GM19043 (cell line): ENCODE results near the gene SERPINA1.

Experiments used
- ATAC-seq: cut with Tn5 transposase; IDR thresholded peaks from one replicate; pipeline ENCODE4 v1.9.1; 2021; ENCODE audit warnings: low read depth; ENCODE audit not compliant: unreplicated experiment

The SERPINA1 gene

DNA sequence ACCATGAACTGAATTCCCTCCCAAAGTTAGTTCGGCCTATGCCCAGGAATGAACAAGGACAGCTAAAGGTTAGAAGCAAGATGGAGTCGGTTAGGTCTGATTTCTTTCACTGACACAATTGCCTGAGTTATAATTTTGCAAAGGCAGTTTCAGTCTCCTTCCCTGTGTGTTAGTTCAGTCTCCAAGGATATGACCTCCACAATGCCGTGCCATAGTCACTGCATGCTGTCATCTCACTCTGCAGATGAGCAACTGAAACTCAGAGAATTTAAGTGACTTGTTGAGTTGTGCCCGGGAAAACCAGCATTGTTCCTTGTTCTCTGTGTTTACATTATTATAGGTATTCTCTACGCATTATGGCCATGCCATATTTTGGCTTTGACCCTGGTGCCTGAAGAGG lies 10.1 kb upstream of the SERPINA1 start:
- ATAC-seq, result no peak

DNA sequence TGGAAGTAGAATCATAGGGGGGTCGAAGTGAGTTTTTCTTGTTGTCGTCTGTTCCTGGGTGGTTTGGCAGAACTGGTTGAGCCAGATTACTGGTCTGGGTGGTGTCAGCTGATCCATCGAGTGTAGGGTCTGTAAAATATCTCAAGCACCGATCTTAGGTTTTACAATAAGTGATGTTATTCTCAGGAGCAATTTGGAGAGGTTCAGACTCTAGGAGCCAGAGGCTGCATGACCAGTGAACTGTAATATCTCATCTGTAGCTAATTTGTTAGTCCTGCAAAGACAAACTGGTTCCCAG lies 9.7 kb upstream of the SERPINA1 start:
- ATAC-seq, result no peak

DNA sequence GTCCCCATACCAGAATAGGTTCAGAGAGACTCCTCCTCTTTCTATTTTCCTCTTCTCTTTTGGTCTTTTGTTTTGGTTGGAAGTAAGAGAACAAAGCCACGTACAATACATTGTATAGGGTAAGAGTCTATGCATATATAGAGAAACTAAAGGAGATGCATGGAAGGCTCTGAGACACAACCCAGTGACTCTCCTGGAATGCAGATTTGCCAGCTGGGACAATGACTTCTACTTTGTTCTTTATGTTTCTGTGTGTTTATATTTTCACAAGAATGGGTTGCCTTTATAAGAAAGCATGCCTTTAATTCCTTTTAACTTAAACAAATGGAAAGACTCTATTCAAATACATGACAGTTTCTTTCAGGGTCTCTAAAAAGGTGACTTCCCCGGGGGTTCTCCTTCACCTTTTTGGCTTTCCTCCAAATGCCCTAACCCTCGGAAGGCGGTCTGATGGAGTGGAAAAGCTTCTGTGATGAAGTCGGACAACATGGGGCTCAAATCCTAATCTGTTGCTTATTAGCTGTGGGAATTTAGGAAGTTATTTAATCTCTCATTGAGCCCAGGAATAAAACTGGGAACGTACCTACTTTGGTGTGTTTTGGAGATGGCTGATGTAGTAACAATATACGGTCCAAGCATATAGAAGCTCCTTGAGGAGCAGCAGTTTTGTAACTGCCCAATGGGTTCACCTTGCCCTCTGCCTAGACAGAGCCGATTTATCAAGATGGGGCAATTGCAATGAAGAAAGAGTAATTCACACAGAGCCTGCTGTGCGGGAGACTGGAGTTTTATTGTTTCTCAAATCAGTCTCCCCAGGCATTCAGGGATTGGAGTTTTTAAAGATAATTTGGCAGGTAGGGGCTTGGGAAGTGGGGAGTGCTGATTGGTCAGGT lies 9.1 kb upstream of the SERPINA1 start:
- ATAC-seq, result no peak

DNA sequence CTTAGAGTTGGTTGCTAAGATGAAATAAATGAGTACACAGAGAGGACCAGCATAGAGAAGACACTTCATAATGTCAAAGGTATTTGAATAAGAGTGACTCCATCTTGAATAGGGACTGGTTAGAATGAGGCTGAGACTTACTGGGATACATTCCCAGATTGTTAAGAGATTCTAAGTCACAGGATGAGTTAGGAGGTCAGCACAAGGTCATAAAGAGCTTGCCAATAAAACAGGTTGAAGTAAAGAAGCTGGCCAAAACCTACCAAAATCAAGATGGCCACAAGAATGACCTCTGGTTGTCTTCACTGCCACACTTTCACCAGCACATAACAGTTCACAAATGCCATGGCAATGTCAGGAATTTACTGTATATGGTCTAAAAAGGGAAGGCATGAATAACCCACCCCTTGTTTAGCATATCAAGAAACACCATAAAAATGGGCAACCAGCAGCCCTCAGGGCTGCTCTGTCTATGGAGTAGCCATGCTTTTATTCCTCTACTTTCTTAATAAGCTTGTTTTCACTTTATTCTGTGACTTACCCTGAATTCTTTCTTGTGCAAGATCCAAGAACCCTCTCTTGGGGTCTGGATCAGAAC lies 8.3 kb upstream of the SERPINA1 start:
- ATAC-seq, result no peak

DNA sequence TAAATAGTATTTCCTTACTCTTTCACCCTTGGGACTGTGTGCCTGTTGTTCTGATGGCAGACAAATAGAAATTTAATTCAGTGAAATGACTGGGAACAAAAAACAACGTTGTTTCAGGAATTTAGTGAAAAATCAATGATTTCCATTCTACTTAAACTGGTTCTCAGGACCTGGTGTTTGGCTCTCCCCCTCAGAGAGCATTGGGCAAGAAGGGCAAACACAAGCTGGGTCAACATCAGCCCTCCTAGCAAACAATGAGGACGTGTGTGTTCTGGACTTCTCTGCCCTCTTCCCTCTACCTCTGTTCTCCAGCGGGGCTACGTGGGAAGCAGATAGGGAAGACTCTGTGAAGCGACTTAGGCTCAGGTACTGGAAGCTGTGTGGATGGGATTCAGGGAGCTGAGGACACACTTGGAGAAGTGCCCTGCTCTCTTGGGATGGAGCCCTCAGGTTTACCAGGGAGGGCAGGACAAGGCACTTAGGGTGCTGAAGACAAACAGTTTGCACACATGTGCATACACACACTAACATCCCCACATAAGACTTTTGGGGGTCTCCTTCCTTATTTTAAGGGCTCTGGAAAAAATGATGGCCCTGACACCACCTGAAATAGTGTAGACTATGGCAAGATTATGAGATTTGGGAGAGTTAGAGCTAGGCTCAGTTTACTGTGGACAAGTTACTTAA lies 7.6 kb upstream of the SERPINA1 start:
- no peak for ATAC-seq

DNA sequence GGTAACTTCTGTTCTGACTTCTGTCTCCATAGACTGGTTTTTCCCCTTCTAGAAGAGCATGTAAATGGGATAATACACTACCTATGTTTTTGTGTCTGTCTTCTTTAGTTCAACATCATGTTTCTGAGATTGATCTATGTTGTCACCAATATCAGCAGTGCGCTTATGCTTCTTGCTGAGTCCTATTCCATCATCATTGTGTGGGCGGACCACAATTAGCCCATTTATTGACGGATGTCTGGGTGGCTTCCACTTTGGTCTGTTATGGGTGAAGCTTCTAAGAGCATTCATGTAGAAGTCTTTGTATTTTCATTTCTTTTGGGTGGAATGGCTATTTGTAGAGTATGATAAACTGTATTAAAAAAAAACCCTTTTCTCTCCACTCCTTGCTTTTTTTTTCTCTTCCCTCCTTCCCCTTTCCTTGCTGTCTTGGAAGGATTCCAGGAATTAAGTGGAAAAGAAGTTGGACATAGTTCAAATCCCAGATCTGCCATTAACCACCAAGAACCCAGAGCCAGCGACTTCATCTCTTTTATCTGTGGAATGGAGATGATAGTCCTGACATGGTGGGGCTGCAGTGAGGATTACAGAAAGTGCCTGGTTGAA lies 7.0 kb upstream of the SERPINA1 start:
- ATAC-seq, result no peak

DNA sequence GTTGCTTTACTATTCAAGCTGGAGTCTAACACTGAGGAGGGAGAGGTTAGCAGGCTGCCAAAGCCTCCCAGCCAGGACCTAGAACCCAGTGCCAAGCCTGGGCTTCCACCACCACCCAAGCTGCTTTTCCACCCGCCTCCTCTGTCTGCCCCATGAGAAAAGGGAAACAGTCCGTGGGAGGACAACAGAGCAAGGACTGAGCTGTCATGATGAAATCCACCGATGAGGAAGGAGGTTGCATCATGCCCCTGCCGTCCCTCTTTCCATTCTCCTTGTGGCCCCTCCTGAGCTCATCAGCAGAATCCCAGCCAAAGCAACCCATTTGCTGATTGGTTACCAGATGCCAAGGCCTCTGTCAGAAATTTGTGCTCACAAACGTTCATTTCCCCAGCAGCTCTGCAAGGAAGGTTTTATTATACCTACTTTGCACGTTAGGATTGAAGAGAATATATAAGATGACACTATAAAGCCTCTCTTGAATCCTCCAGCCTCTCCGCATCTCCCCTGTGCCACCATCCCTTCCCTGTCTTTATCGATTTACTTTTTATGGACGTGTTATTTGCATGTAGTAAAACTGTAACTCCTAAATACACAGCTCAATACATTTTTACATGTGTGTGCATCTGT lies 6.3 kb upstream of the SERPINA1 start:
- ATAC-seq, result no peak

DNA sequence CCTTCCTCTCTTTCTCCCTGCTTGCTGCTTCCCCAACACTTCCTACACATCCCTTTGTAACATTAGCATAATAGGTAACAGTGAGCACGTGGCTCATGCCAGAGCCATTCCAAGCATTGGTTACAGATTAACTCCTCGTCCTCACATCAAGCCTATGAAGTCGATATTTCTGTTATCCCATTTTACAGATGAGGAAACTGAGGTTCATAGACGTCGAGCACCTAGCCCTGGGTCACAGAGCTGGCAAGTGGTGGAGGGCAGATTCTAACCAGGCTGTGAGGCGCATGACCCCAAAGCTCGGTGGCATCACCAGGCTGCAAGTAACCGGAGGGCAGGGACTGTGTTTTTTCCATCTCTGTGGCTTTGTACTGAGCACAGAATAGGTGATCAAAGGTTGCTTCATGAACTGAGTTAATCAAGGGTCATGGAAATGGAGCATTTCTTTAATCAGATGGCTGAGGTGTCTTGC lies 5.7 kb upstream of the SERPINA1 start:
- no peak for ATAC-seq

DNA sequence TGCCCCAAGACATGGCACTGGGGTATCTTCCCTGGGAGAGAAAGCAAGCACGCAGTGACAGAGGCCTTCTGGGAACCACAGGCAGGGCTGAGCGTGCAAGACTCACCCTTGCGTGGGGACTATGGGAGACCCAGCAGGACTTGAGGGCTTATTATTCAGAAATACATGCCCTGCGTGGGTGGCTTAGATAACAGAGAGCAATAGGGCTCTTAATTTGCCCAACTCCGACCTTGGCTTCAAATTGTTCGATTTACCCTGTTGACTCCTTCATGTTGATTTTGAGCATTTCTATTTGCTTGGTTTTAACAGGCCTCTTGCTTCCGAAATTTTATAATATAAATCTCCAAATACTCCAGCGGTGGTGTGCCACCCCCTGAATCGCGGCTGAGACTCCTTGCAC lies 5.1 kb upstream of the SERPINA1 start:
- no peak for ATAC-seq

DNA sequence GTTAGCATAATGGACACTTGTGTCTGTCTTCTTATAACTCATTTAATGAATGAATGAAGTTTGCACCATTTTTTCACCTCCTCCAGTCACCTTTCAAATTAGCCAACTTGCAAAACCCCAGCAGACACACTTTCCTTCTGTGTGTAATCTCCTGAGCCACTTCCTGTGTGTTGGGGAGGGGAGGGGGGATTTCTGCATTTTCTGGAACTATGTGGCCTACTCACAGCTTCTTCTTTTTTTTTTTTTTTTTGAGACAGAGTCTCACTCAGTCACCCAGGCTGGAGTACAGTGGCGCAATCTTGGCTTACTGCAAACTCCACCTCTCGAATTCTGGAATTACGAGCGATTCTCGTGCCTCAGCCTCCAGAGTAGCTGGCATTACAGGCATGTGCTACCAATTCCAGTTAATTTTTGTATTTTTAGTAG lies 4.1 kb upstream of the SERPINA1 start:
- no peak for ATAC-seq

DNA sequence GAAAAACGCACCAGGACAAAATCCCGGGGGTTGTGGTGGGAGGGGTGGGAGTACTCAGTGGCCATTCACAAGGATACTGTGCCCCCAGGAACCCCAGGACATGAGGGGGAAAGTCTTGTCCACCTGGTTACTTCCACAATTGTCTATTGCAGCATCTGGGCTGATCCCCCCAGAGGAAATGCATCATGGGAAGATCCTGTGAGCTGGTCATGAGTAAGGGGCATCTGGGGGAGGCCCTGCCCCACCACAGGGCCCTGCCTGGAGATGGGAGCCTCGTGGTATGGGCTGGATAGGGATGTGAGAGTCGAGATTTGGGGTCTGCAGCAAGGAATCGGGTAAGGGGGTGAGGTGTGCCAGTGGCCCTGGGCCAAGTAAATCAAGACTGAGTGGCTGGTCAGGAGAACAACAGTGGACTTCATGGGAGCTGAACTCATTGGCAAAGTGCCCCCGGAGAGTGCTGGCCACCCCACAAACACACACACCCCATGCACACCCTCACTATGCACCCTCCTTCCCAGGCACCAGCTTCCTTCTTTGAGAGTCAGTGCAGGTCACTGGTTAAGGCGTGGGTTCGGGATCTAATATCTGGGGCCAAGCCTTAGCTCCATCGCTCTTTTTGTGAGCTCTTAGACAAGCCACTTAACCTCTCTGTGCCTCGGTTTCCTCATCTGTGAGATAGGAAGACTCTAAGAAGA lies 3.0 kb upstream of the SERPINA1 start:
- no peak for ATAC-seq

DNA sequence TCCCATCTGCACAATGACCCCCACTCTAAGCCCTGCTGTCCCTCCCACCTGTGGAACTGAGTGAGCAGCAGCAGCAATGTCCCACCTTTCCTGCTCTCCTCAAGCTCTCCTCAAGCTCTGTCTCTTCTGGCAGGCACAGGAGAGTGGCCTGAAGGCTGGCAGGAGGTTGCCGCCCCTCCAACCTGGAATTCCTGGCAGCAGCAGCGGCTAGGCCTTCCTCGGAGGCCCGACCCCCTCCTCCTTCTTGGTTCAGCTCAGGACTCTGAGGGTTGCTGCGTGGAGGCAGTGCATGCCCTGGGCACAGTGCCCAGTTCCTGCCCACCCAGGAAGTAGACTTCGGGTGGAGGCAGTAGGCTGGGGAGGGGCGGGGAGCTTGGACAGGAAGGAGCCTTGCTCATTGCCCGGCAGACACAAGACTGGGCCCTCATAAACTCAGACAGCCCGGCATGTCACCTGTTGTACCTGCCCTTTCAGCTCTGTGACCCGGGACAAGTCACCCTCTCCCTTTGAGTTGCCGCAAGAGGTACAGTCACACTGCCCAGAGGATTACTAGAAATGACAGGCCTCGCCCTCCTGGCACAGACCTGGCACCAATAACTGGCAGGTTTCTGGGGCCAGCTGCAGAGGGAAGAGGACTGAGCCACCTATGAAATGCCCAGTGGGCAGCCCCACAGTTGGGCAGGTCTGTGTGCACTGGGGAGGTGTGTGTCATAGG lies 2.1 kb upstream of the SERPINA1 start:
- ATAC-seq, result no peak

DNA sequence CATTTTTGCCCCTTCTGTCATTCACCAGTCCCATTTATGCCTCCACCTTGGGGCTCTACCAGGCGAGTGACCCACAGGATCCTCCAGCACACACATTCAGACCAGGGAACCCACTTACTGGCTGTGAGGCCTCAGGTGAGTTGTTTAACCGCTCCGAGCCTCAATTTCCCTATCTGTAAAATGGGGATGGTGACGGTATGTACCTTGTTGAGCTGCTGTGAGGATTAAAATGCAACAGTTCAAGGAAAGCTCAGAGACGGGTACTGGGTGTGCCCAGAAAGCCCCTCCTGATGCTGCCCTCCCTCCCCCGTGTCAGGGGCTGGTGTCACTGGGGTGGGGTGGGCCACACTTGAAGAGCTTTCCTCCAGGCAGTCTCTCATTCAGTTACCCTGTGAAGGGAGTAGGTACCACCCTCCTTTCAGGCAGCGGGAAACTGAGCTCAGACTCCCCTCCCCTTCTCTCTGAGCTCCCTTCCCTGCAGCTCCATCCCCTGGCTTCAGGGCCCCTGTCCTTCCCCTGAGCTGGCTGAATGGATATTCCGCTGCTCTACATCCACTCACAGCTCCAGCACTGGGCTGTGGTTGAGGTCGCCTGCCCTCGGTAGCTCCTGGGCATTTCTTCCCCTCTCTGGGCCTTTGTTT lies 1.4 kb upstream of the SERPINA1 start:
- ATAC-seq, result no peak

DNA sequence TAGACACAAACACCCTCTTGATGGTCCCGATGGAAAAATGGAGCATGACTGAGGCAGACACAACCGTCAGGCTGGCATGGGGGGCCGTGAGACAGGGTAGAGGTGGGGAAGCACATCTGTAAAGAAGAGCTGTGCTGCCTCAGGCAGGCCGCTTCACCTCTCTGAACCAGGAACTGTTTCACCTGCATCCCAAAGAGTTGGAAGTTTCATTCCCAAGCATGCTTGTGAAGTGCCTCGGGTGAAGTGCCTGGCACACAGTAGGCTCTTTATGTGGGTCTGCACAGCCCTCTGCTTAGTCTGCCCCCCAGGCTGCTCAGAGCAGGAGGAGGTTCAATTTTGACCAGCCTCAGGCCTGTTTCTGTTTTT lies 685 bp upstream of the SERPINA1 start:
- ATAC-seq, result no peak

DNA sequence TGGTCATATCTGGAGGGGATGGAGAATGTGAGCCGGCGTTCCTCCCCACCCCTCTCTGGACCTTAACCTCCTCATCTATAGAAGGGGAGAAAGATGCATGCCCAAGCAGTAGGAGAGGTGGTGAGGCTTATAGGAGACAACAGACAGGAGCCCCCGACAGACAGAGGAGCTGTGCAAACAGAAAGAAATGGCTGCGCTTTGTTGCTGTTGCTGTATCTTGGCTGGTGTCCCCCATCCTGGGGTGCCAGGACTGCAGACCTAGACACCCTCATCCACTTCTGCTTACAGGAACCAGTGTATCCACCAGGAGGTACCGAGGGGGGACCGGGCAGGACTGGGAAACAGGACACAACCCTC lies 397 bp downstream of the SERPINA1 start:
- ATAC-seq, result no peak

DNA sequence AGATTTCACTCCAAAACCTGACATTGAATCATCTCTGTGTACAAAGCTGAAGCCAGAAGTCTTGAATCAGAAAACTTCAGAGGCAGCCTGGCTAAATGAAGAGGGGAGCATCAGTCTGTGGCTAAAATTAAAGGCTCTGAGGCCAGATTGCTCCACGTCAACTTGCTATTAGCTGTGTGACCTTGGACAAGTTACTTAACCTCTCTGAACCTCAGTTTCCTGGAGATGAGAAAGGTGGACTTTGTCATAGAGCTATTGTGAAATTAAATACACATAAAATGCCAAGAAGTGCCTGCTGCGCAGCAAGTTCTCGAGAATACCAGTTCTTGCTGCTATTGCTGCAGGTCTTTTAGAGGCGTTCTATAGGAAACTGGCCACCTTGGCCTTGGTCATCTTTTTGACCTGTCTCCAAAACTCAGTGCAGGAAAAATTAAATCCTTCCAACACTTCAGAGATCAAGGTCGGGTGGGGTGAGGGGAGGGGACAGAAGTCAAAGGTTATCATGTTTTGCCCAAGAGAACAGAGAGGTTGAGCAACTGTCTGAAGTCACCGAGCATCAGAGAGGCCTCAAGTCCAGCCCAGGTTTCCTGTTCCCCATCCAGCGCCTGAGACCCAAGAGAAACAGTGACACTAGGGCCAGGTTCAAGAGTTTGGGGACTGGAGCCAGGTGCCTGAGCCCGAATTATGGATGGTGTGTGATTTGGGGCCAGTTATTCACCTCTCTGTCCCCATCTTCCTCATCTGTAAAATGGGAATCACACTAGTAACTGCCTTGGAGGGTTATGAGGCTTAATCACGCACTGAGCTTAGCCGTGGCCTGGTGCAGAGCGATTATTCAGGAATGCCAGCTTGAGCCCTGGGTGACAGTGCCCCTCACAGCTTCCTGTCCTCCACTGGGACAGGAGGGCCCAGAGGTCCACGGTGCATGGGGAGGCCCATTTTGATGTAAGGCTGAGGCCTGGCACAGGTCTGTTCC lies 1.1 kb downstream of the SERPINA1 start:
- ATAC-seq, result no peak

DNA sequence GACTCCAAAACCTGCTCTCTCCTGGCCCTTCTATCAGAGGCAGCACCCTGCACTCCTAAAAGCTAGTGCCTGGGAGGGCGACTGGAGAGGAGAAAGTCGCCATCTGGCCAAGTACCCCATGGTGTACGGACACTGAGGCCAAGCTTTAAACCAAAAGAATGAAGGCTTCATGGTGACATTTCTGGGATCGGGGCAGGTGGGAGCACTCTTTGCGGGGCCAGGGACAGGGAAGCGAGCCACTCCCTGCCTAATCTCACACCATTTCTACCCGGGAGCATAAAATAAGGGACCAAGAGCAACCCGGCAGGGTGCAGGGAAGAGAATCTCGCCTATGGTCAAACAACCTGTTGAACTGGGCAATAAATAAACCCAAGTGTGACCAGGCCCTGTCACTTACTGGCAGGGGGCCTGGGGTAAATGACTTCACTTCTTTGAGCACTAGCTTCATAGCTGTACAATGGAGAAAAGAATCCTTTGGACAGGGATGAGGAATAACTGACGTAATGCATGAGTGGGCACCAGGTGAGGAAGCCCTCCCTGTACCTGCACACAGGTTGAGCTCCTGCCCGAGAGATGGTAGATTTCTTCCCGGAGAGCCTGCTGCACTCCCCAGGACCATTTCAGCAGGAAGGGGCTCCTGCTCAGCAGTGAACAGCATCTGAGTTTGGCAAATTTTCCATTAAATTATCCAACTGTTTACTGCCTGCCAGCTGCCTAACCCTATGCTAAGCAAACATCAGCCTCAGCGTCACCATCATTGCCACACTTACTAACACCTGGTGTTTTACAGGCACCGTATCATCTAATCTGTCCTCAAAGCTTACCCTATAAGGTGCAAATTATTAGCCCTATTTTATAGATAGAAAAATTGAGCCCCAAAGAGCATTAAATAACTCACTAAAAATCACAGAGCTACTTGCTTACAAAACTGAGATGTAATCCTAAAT lies 2.0 kb downstream of the SERPINA1 start:
- ATAC-seq, result no peak
